GM23338 (cell line): Measurements from ENCODE around the gene NFAT5. TPM values are rescaled to one million over a fixed set of nuclear protein-coding genes. Genes with fewer than 3 reads are reported as not detected.

ENCODE experiments used
- ATAC-seq: fragments of 200-7000 bp; cut with Tn5 transposase; 3 replicates; pipeline ENCODE4 v1.9.1; 2020
- DNase-seq: peaks from one replicate; pipeline ENCODE4 v3.0.0-alpha.2; 2015; ENCODE audit warnings: low spot score
- H2AFZ ChIP-seq: fragments of 200-600 bp; sonication (generic); 2 replicates; pipeline ENCODE4 v1.8.0; 2016; ENCODE audit warnings: antibody characterized with exemption, mild to moderate bottlenecking, moderate library complexity
- H3F3A ChIP-seq: fragments of 200-600 bp; sonication (generic); replicated peaks from 2 replicates; pipeline ENCODE4 v1.8.0; 2017; ENCODE audit warnings: antibody characterized with exemption, mixed run types, low read depth
- H3K27ac ChIP-seq: fragments of 200-600 bp; sonication (generic); 2 replicates; pipeline ENCODE4 v1.6.1; 2016; ENCODE audit warnings: low read depth
- H3K27me3 ChIP-seq: fragments of 200-600 bp; sonication (generic); 2 replicates; pipeline ENCODE4 v1.8.0; 2016; ENCODE audit warnings: mild to moderate bottlenecking, mixed run types, moderate library complexity; ENCODE audit not compliant: insufficient read depth
- H3K36me3 ChIP-seq: fragments of 200-600 bp; sonication (generic); 2 replicates; pipeline ENCODE4 v1.8.0; 2016; ENCODE audit warnings: mild to moderate bottlenecking; ENCODE audit not compliant: insufficient read depth
- H3K4me1 ChIP-seq: fragments of 200-600 bp; sonication (generic); 2 replicates; pipeline ENCODE4 v1.8.0; 2016; ENCODE audit warnings: mild to moderate bottlenecking, moderate library complexity; ENCODE audit not compliant: insufficient read depth
- H3K4me2 ChIP-seq: fragments of 200-600 bp; sonication (generic); 2 replicates; pipeline ENCODE4 v1.7.1; 2017; ENCODE audit warnings: mixed run types
- H3K4me3 ChIP-seq: fragments of 200-600 bp; sonication (generic); 2 replicates; pipeline ENCODE4 v1.6.1; 2016; ENCODE audit warnings: mixed run types
- H3K79me2 ChIP-seq: fragments of 200-600 bp; sonication (generic); replicated peaks from 2 replicates; pipeline ENCODE4 v1.8.0; 2017; ENCODE audit warnings: mild to moderate bottlenecking; ENCODE audit not compliant: insufficient read depth
- H3K9me2 ChIP-seq: fragments of 200-600 bp; sonication (generic); 2 replicates; pipeline ENCODE4 v1.8.0; 2017; ENCODE audit not compliant: insufficient read depth
- H4K20me1 ChIP-seq: fragments of 200-600 bp; sonication (generic); replicated peaks from 2 replicates; pipeline ENCODE4 v1.8.0; 2017; ENCODE audit warnings: mild to moderate bottlenecking; ENCODE audit not compliant: insufficient read depth
- H3K27ac Mint-ChIP-seq: 2 replicates; pipeline ENCODE4 v1.8.0; 2020; ENCODE audit warnings: inconsistent platforms, mild to moderate bottlenecking, moderate library complexity, mixed read lengths
- H3K27me3 Mint-ChIP-seq: 3 replicates; pipeline ENCODE4 v1.8.0; 2022; ENCODE audit warnings: low read depth, mild to moderate bottlenecking, moderate library complexity, mixed read lengths, inconsistent platforms; ENCODE audit not compliant: insufficient read depth, poor library complexity
- H3K36me3 Mint-ChIP-seq: 3 replicates; pipeline ENCODE4 v1.8.0; 2021; ENCODE audit warnings: low read depth, mild to moderate bottlenecking, inconsistent platforms, moderate library complexity, mixed read lengths
- H3K4me1 Mint-ChIP-seq: 3 replicates; pipeline ENCODE4 v1.8.0; 2020; ENCODE audit warnings: mild to moderate bottlenecking, inconsistent platforms, mixed read lengths
- H3K4me3 Mint-ChIP-seq: 3 replicates; pipeline ENCODE4 v1.8.0; 2021; ENCODE audit warnings: moderate library complexity, mild to moderate bottlenecking, inconsistent platforms, mixed read lengths
- H3K9me3 Mint-ChIP-seq: 3 replicates; pipeline ENCODE4 v1.8.0; 2020; ENCODE audit warnings: moderate library complexity, mild to moderate bottlenecking, inconsistent platforms, mixed read lengths
- EZH2 ChIP-seq: fragments of 200-600 bp; sonication (generic); IDR thresholded peaks from one replicate; pipeline ENCODE4 v1.8.0; 2017; ENCODE audit warnings: antibody characterized with exemption, mild to moderate bottlenecking, low read depth; ENCODE audit not compliant: unreplicated experiment
- EZH2phosphoT487 ChIP-seq: fragments of 200-600 bp; sonication (generic); IDR thresholded peaks from one replicate; pipeline ENCODE4 v1.8.1; 2018; ENCODE audit warnings: antibody characterized with exemption; ENCODE audit not compliant: unreplicated experiment
- STAT1 ChIP-seq: IDR thresholded peaks from one replicate; pipeline ENCODE4 v1.6.1; 2016; ENCODE audit warnings: antibody characterized with exemption; ENCODE audit not compliant: unreplicated experiment
- ZNF114 ChIP-seq: fragments of 250-450 bp; sonication (Bioruptor Pico); IDR thresholded peaks from 2 replicates; pipeline ENCODE4 v1.5.0; 2020; ENCODE audit warnings: mild to moderate bottlenecking, moderate library complexity
- polyA plus RNA-seq: library from polyadenylated mRNA; unstranded; fragments of >200 nt; fragmentation: Nextera tagmentation; extraction: Ambion mirVana; gene quantifications from 2 replicates; pipeline ENCODE4 v1.2.1, GENCODE V29; 2016
- total RNA-seq: library from RNA; depleted of rRNA; stranded (reverse); fragments of >200 nt; shearing (Covaris generic); gene quantifications from 2 replicates; pipeline ENCODE4 v1.2.3, GENCODE V29; 2014
- TF ChIP-seq, protein P1 (sequence below), 2 experiments: fragments of 200-600 bp in 1 of 2; sonication (generic) in 1 of 2; conservative IDR thresholded peaks; 2 replicates each; pipeline versions ENCODE4 v1.5.1 to v1.6.1; 2016 to 2017; ENCODE audit warnings: antibody characterized with exemption in 2 of 2, low read depth in 2 of 2, mild to moderate bottlenecking in 2 of 2, moderate library complexity in 1 of 2
- TF ChIP-seq, protein P2 (sequence below): fragments of 250-450 bp; sonication (Bioruptor Pico); IDR thresholded peaks from 2 replicates; pipeline ENCODE4 v1.5.0; 2020; ENCODE audit warnings: mild to moderate bottlenecking, moderate library complexity

NFAT5 gene
- total and polyA plus RNA-seq, 2 experiments from 2014 or later: 10.6 to 27.0 TPM

DNA sequence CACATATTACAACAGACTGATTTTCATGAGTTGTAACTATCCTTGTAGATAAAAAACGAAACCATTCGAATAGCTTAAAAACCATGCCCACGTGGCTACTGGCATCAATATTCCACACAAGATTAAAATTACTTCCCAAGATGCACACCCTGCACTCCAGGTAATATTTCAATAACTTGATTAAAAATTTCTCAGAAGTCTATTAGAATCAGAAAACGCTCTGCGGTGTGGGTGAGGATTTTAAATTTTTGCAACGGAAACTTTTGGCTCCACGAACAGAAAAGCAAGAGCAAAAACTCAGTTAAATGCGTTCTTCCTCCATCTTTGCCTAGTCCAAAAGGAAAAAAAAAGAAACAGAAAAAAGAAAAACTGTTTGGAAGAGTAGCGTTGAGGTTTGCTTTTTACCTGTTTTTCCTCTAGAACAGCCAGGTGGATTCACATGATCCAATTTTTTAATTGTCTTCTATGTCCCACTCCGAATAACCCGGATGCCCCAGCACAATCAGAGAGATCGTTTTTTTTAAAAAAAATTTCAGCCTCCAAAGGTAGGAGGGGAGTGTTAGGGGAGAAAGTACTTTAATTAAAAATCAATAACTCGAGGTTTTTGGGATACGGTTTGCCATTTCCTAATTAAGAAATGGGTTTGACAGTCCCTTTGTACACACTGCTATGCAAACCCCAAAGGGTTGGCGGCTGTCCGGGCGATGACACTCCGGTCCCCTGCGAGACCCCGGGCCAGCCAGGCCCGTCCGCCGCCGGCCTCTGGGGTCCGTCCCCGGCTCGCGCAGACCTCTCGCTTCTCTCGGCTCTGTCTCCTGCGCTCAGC lies 708 bp upstream of the NFAT5 start (continued):
- TF ChIP-seq, protein P1, sequence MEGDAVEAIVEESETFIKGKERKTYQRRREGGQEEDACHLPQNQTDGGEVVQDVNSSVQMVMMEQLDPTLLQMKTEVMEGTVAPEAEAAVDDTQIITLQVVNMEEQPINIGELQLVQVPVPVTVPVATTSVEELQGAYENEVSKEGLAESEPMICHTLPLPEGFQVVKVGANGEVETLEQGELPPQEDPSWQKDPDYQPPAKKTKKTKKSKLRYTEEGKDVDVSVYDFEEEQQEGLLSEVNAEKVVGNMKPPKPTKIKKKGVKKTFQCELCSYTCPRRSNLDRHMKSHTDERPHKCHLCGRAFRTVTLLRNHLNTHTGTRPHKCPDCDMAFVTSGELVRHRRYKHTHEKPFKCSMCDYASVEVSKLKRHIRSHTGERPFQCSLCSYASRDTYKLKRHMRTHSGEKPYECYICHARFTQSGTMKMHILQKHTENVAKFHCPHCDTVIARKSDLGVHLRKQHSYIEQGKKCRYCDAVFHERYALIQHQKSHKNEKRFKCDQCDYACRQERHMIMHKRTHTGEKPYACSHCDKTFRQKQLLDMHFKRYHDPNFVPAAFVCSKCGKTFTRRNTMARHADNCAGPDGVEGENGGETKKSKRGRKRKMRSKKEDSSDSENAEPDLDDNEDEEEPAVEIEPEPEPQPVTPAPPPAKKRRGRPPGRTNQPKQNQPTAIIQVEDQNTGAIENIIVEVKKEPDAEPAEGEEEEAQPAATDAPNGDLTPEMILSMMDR (conservative IDR thresholded peaks at IDR 0.05; ENCODE audit: low read depth in 2 of 2): no peak
- TF ChIP-seq EZH2phosphoT487: no peak
- TF ChIP-seq, protein P2, sequence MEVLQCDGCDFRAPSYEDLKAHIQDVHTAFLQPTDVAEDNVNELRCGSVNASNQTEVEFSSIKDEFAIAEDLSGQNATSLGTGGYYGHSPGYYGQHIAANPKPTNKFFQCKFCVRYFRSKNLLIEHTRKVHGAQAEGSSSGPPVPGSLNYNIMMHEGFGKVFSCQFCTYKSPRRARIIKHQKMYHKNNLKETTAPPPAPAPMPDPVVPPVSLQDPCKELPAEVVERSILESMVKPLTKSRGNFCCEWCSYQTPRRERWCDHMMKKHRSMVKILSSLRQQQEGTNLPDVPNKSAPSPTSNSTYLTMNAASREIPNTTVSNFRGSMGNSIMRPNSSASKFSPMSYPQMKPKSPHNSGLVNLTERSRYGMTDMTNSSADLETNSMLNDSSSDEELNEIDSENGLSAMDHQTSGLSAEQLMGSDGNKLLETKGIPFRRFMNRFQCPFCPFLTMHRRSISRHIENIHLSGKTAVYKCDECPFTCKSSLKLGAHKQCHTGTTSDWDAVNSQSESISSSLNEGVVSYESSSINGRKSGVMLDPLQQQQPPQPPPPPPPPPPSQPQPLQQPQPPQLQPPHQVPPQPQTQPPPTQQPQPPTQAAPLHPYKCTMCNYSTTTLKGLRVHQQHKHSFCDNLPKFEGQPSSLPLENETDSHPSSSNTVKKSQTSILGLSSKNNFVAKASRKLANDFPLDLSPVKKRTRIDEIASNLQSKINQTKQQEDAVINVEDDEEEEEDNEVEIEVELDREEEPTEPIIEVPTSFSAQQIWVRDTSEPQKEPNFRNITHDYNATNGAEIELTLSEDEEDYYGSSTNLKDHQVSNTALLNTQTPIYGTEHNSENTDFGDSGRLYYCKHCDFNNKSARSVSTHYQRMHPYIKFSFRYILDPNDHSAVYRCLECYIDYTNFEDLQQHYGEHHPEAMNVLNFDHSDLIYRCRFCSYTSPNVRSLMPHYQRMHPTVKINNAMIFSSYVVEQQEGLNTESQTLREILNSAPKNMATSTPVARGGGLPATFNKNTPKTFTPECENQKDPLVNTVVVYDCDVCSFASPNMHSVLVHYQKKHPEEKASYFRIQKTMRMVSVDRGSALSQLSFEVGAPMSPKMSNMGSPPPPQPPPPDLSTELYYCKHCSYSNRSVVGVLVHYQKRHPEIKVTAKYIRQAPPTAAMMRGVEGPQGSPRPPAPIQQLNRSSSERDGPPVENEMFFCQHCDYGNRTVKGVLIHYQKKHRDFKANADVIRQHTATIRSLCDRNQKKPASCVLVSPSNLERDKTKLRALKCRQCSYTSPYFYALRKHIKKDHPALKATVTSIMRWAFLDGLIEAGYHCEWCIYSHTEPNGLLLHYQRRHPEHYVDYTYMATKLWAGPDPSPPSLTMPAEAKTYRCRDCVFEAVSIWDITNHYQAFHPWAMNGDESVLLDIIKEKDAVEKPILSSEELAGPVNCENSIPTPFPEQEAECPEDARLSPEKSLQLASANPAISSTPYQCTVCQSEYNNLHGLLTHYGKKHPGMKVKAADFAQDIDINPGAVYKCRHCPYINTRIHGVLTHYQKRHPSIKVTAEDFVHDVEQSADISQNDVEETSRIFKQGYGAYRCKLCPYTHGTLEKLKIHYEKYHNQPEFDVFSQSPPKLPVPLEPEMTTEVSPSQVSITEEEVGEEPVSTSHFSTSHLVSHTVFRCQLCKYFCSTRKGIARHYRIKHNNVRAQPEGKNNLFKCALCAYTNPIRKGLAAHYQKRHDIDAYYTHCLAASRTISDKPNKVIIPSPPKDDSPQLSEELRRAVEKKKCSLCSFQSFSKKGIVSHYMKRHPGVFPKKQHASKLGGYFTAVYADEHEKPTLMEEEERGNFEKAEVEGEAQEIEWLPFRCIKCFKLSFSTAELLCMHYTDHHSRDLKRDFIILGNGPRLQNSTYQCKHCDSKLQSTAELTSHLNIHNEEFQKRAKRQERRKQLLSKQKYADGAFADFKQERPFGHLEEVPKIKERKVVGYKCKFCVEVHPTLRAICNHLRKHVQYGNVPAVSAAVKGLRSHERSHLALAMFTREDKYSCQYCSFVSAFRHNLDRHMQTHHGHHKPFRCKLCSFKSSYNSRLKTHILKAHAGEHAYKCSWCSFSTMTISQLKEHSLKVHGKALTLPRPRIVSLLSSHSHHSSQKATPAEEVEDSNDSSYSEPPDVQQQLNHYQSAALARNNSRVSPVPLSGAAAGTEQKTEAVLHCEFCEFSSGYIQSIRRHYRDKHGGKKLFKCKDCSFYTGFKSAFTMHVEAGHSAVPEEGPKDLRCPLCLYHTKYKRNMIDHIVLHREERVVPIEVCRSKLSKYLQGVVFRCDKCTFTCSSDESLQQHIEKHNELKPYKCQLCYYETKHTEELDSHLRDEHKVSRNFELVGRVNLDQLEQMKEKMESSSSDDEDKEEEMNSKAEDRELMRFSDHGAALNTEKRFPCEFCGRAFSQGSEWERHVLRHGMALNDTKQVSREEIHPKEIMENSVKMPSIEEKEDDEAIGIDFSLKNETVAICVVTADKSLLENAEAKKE (CRISPR knock-in tag): no peak

DNA sequence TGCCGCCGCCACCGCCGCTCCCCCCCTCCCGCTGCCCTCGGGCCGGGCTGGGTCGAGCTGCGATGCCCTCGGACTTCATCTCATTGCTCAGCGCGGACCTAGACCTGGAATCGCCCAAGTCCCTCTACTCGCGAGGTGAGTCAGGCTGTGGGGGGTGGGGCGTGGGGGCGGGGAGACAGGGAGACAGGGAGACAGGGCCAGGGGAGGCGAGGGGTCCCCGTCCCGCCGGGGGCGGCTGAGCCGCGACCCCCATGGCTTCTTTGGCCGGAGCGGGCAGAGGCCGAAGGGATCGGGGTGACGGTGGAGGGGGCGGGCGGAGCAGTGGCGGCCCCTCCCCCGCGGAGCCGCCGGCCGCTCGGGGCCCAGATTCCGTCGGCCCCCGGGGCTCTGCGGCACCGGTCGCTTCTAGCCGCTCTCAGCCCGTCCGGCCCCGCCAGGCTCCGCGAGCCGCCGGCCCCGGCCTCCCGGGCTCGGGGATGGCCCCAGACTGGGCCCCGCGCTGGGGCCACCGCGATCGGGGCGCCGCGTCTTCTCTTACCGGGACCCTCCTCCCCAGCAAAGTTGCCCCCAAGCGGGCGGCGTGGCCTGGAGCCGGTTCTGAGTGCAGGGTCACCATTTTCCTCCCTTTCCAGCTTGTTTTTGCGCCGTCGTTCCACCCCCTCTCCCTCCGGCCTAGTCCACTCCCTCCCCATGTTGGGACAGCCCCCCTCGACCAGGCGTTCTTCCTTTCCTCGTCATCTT lies 644 bp downstream of the NFAT5 start:
- H2AFZ ChIP-seq: peak overlapping the region; percentile 60; the same call in 1 of the 2 replicates
- TF ChIP-seq STAT1 (no peak), ZNF114 (no peak), EZH2 (no peak)

More for the DNA sequence above, 644 bp downstream of the NFAT5 start:
- H3K9me3 Mint-ChIP-seq: no peaks in the 10 kb centered on the region; the same call in 2 of the 3 replicates
- H3K4me1 Mint-ChIP-seq: peaks cover 42% of the 10 kb centered on the region
- ATAC-seq: peak; percentile 54
- H3F3A ChIP-seq: peaks cover 7% of the 10 kb centered on the region; the same call in 1 of the 2 replicates
- H3K4me3 ChIP-seq: peak overlapping the region; percentile 79
- H3K27me3 Mint-ChIP-seq: peaks cover 8% of the 10 kb centered on the region
- H3K36me3 Mint-ChIP-seq: no peaks in the 10 kb centered on the region; the same call in 2 of the 3 replicates
- H3K4me2 ChIP-seq: peak overlapping the region; percentile 89
- H3K4me3 Mint-ChIP-seq: peak overlapping the region; percentile 95
- H4K20me1 ChIP-seq: no peaks in the 10 kb centered on the region
- H3K4me1 ChIP-seq: peaks cover 39% of the 10 kb centered on the region
- H3K36me3 ChIP-seq: no peaks in the 10 kb centered on the region
- no peaks in the 10 kb centered on the region for H3K9me2 ChIP-seq
- peak; percentile 57 for DNase-seq
- H3K79me2 ChIP-seq: peaks cover 48% of the 10 kb centered on the region
- peak overlapping the region; percentile 96 for H3K27ac ChIP-seq
- peak overlapping the region; percentile 96 for H3K27ac Mint-ChIP-seq
- no peaks in the 10 kb centered on the region for H3K27me3 ChIP-seq
